GM18520 (cell line): ENCODE measurements around the gene ERH.
"Not testable (repeated sequence)": the region's sequence is repeated elsewhere in the genome, so short reads cannot be mapped to it uniquely, and the experiment has no call there.

Experiments used
- ATAC-seq: cut with Tn5 transposase; IDR thresholded peaks from one replicate; pipeline ENCODE4 v1.9.1; 2021; ENCODE audit not compliant: unreplicated experiment

Gene ERH

DNA sequence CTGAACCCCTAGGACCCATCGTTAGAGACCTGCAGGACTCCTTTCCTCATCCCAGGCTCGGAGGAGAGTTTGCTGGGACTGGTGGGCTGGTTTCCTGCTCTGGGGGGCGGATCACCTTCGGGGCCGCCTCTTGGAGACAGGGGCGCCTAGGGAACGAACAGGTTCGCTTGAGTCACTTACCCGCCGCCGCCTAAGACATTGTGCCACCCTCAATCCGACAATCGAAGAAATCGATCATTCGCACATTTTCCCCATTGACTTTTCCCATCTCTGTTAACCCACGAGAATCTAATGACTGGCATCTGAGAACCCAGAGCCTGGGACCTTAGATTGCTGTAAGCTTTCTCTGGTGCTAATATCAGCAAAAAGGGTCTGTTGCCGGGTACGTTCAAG lies 715 bp upstream of the ERH start:
- ATAC-seq, result no peak

DNA sequence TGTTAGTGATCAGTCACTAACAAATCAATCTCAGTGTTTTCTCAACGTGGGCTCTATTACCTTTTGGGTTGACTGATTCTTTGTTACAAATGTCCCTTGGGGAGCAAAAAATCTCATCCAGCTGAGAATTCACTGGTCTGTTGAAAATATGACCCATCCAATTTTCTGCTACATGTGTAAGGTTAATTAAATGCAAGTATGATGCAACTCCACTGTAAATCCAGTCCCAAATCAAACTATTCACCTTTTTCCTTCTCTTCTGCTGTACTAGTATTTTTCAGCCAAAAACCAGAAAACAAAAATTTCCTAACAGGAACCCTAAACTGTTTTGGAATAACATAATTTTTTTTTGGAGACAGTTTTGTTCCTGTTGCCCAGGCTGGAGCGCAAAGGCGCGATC lies 2.2 kb downstream of the ERH start:
- no peak for ATAC-seq

DNA sequence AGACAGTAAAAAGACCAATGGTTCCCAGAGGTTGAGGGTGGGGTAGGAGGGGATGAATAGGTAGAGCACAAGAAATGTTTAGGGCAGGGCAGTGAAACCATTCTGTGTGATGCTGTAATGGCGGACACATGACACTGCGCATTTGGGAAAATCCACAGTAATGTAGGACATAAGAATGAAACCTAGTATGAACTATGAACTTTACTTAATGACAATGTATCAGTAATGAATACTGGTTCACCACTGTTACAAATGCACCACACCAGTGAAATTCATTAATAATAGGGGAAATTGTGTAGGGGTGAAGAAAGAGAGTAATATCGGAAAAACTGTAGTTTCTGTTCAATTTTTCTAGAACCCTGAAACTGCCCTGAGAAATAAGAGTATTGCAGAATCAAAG lies 5.6 kb downstream of the ERH start:
- ATAC-seq, result no peak

DNA sequence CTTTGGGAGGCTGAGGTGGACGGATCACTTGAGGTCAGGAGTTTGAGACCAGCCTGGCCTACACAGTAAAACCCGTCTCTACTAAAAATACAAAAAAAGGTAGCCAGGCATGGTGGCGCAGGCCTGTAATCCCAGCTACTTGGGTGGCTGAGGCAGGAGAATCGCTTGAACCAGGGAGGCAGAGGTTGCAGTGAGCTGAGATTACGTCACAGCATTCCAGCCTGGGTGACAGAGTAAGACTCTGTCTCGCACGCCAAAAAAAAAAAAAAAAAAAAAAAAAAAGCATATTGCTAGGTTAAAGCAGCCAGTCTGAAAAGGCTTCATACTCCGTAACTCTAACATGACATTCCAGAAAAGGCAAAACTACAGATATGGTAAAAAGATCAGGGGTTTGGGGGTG lies 6.7 kb downstream of the ERH start:
- not testable (repeated sequence) for ATAC-seq

DNA sequence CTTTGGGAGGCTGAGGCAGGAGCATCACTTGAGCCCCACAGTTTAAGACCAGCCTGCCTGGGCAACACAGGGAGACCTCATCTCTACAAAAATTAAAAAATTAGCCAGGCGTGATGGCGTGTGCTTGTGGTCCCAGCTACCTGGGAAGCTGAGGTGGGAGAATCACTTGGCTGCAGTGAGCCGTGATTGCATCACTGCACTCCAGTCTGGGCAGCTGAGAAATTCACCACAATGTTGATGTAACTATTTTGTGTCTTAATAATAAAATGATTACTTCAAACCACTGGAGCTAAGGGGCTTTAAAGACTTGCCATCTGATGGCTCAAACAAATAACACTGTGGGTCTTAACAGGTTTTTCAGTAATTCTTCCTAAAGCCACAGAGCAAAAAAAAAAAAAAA lies 10.8 kb downstream of the ERH start:
- ATAC-seq, result no peak

DNA sequence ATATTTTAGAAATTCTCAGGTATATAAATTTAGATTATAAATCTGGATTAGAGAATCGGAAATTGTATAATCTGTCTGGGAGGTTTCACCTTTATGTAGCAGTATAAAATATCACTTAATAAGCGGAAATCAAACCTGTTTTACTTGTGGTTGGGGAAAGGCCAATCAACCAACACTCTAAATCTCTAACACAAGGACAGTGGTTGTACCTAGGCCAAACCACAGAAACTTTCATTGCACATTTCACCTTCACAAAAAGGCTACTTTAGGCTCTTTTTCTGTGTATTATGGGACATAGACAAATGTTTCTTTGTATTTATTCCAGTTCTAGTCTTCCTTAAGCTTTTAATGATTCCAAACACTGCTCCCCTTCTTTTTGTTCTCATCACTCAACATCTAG lies 19.8 kb downstream of the ERH start:
- ATAC-seq, result no peak

DNA sequence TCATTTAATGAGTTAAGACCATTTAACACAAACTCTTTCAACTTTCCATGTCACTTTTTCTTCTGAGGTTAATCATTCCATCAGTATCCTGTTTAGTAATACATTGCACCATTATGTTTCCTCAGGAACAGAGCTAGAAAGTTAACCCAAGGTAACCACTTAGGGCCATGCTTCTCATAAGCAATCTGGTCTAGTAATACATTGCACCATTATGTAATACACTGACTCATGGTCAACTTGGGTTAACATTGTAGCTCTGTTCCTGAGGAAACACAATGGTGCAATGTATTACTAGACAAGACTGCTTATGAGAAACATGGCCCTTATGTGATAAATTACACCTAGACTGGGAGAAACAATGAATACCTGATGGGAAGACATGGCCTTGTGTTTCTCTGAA lies 21.7 kb downstream of the ERH start:
- ATAC-seq, result no peak

DNA sequence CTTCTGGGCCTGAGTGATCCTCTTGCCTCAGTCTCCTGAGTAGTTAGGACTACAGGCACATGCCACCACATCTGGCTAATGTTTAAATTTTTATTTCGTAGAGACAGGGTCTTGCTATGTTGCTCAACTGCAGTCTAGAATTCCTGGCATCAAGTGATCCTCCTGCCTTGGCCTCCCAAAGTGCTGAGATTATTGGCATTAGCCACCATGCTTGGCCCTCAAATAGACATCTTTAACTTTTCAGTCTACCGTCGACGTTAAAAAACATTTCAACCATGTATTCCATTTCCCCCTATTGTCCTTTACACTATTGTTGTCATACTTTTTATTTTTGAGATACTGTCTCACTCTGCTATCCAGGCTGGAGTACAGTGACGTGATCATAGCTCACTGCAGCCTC lies 22.4 kb downstream of the ERH start:
- no peak for ATAC-seq

DNA sequence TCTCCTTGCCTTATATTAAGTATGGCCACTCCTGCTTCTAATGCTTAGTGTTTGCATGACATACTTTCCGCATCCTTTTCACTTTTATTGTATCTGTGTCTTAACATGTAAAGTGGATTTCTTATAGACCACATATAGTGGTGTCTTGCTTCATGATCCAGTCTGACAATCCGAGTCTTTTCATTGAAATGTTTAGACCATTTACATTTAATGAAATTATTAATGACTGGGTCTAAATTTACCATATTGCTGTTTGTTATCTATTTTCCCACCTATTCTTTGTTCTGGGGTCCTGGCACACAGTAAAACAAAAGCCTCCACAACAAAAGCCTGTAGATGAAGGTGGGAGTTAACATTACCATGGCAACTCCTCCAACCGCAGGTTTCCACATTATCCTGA lies 22.9 kb downstream of the ERH start:
- no peak for ATAC-seq

DNA sequence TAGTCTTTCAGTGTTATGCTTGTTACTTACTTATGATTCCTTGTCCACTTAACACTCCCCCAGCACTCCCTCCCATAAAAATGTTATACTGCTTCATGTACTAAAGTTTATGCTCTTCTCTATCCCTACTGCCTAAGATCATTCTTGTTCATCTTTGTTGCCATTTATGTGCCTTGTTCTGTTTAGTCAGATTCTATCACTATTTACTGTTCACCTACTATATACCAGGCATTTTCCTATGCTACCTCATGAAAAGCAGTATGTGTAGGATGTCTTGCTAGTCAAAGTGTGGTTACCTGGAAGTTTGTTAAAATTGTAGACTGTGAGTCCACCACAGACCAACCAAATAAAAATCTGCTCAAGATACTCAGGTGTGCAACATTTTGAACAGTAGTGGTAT lies 23.9 kb downstream of the ERH start:
- ATAC-seq, result no peak

DNA sequence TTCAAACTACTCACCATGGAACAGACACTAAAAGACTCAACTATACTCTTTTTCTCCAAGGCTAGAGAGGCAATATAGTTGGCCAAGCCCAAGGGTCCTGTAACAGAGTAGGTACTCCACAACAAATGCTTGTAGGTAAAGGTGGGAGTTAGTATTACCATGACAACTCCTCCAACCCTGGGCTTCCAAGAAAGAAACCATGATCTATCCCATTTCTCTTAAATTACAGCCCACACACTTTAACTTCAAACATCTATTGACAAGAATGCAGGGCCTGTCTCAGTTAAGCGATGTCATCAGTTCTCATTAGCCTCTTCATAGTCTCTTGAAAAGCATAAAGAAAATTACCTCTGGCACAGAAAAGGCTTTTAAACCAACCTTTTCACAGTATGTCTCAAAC lies 25.0 kb downstream of the ERH start:
- no peak for ATAC-seq

DNA sequence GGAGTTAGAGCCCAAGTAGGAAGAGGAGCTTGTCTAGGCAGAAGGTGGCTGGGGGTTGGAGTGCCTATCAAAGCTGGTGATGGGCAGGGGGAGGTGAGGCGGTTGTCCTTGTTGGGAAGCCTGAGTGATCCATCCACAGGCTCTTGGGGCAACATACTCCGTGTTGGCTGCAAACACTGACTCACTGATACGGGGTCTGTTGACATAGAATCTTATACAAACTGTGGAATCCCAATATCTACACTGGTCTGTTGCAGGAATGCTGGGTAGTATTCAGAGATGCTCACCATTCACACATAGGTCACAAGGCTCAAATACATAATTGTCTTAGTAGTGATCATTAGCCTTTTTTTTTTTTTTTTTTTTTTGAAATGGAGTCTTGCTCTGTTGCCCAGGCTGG lies 26.0 kb downstream of the ERH start:
- no peak for ATAC-seq

DNA sequence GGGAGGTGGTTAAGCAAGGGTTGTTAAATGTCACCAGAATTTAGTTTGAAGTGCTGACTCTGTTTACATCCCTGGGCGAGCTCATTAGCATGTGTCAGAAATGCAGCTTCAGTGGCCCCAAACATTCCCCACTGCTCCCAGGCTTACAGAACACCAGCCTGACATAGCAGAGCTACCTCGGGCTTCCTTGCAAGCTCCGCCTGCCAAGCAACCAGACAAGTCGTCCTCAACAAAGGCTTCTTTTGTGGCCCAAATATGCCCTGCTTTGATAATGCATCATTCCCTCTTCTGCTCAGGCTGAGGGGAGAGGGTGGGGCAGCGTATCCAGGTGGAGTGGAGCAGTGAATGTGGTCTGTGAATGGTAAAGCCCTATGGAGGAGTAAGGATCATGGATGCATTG lies 28.0 kb downstream of the ERH start:
- ATAC-seq, result no peak

DNA sequence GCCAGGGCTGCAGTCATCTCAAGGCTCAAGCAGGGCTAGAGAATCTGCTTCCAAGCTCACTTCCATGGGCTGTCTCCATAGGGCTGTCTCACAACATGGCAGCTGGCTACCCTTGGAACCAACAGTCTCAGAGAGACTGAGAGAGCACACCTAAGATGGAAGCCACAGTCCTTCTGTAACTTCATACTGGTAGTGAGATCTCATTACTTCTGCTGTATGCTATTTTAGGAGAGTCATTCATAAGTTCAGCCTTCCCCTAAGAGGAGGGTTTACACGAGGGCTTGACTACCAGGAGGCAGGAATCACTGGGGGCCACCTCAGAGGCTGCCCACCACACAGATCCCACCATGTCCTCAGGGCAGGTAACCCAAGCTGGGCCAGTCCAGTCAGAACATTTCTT lies 29.7 kb downstream of the ERH start:
- no peak for ATAC-seq

DNA sequence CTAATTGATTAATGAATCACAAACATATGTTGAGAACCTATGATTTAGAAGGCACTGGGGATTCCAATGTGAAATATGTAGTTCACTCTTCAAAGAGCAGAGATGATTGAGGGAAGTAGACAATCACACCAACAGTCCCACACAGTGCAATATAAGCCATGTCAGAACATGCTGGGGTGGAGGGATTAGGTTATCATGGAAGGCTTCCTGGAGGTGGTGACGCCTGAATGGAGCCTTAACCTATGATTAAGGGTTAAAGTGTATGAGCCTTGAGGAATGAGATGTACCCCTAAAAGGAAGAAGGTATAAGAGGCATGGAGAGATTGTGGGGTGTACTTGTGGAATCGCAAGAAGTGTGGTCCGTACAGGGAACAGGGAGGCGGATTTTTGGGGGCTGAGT lies 31.3 kb downstream of the ERH start:
- ATAC-seq, result no peak

DNA sequence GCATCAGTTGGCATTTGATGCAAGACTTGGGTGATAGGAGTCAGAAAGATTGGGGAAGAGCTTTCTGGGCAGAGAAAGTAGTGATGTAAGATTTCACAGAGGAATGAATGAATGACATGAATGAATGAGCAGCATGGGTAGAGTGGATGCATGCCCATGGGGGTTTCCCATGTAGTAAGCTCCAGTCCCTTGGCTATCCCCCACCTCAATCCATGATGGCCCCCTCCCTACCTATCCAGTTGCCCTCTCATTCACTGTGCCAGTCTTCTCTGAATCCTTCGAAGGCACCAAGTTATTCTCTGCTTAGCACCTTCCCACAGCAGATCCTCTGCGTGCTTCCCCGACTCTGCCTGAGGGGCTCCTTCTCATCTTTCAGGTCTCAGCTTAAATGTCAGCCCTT lies 32.0 kb downstream of the ERH start:
- ATAC-seq, result no peak

DNA sequence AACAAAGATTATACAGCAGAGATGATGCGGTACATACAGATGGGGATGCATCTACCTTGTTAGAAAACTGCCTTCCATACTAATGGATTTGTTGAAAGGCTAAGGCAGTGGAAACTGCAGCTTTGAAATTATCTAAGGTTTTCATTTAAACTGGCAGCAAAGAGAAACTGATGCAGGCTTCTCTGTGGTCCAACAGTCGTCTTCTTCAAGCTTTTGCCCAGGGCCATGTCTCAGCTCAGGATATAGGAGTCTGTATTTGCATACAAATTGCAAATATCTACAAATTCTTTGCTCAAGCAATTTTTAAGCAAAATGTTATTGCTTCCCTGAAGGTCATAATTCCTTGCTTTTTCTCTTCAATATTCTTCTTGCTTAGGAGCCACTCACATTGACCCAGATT lies 33.7 kb downstream of the ERH start:
- ATAC-seq, result no peak

DNA sequence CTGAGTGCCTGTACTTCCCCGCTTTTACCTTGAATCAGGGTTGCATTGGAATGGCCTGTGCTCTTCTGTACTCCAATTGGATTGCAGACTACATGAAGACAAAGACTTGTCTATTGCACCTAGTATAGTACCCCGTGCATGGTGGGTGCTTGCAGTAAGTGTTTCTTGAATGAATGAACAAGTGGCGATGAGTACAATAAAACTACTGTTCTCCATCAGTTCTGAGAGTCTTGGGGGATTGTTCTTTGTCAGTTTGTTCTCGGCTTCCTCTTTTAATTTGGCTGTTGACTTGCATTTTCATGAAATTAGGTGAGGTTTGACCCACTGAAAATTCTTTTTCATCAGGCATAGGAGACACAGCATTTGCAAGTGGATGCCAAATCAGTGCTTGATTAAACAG lies 34.1 kb downstream of the ERH start:
- ATAC-seq, result no peak

DNA sequence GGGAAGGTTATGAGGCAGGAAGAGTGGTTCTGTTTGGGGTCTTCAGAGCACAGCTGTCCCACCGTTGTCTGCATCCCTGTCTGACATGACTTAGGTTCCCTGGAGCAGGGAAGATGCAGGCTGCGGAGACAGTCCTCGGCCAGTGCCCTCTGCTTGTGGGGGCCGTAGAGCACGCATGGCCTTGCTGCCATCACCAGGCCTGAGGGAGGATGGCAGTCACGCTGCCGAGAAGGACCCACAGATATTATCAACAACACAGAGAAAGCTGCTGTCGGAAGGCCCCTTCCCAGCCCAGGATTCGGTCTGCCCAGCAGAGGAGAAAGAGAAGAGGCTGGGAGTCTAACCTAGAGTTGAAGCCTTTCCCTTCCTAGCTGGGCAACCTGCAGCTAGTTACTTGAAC lies 35.0 kb downstream of the ERH start:
- ATAC-seq, result no peak

DNA sequence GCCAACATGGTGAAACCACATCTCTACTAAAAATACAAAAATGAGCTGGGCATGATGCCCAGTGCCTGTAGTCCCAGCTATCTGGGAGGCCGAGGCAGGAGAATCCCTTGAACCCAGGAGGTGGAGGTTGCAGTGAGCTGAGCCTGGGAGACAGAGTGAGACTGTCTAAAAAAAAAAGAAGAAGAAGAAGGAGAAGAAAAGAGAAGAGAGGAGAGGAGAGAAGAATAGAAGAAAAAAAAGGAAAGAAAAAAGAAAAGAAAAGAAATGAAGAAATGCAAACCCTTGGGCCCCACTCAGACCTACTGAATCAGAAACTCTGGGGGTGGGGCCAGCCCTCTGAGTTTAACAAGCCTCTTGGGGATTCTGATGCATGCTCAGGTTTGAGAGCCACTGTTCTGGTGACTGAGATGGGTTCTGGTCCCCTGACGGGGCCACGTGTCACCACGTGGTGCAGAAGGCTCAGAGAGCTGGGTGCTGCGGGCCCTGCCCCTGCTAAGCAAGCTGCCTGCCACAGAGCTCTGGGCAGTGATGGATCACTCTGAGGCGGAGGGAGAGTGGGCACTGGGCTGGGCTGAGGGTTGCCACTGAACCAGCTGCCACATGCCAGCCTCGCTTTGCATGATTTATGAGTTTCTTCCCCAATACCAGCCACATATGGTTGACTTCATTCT lies 37.5 kb downstream of the ERH start:
- peak; percentile 28 for ATAC-seq

DNA sequence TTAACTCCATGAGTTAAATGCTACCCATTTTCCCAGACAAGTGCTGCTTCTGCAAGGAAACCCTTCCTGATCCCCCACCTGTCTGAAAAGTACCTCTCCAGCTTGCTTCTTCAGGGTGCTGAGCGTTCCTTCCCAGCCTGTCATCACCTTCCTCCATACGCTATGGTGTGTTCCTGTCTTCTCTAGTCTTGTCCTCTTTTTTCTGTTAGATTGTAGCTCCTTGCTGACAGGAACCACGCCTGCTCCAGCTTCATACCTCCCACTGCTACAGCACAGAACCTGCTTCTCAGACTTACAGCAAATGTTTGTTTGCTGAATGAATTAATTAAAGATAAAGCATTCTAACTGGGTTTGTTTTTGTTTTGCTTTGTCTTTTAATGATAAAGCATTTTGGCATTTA lies 39.1 kb downstream of the ERH start:
- ATAC-seq, result no peak

DNA sequence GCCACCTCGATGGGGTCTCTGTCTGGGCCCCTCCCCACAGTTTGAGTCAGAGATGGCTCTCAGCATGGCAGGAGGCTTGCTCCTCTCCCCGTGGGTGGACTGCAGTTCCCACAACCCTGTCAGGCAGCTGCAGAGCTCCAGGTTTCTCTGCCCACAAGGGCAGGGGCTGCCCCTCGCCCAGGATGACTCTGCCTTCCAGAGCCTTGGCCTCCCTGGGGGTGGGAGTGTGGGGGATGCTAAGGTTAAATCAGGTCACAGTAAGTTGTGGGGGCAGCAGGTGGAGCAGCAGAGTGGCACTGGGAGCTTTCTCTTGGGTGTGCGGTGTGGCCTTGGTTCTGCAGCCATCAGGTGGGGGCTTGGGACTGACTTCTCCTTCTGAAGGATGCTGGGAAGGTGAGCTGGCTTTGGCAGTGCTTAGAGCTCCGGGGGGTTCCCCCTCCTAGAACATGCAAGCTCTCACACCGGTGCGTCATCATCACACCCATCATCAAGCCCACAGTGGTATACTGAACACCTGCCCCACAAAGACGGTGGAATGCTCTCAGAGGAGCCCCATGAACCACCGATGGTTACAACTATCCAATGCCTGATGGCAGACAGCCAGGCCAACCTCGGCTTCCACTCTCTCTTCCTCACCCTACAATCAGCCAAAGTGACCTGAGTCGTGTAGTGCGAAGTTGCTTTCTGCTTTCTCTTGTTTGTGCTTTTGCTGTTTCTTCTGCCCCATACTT lies 39.7 kb downstream of the ERH start:
- ATAC-seq, result peak; percentile 30

DNA sequence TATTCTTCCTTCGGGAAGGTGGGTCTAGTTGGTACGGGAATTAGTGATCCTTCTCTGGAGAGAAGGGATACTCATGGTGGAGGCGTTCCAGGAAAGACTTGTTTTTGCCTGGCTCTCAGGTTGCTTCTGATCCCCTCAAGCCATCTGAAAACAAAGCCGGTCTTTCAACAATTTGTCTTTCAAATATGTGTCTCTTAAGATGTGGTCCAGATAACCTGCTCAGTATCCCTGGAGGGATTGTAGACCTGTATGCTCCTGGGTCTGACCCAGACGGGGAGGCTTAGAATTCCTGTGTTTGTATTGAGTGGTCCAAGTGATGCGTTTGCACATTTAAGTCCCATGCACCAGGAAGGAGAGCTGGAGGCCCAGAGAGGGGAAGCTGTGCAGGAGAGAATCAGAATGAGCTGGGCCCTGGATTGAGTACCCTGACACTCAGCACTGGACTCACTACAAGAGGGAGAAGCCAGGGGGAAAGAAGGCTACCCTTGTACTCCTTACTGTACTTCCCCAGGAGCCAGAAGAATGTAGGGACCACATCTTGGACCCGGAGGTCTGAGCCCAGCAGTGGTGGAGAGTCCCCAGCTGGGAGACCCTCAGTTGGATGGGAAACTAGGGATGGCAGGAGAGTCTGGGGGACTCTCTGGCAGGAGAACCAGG lies 40.4 kb downstream of the ERH start:
- no peak for ATAC-seq
